HepG2 (cell line): Measurements from ENCODE around the gene HTATIP2. TPM values are rescaled to one million over a fixed set of nuclear protein-coding genes. Genes with fewer than 3 reads are reported as not detected.

ENCODE experiments used
- ATAC-seq: fragments of 200-7000 bp; cut with Tn5 transposase; 3 replicates; pipeline ENCODE4 v1.9.1; 2020; ENCODE audit warnings: mild to moderate bottlenecking, moderate library complexity
- BruUV-seq: library from RNA; stranded (reverse); fragments of 400-500 nt; replicated peaks from 2 replicates; lab custom pipeline; 2021; lab: Mats Ljungman, UMichigan
- CTCF ChIA-PET: fragments of 300-600 bp; formaldehyde crosslinking; extraction: SDS; loops from one replicate; lab custom pipeline; 2021; ENCODE audit warnings: low total read pairs, inconsistent platforms, low intra/inter-chr PET ratio; lab: Yijun Ruan, JAX
- POLR2A ChIA-PET: fragments of 350-600 bp; sonication (Branson Sonifier 250); formaldehyde crosslinking; loops from one replicate; lab custom pipeline; 2020; ENCODE audit warnings: antibody characterized with exemption, inconsistent platforms; lab: Yijun Ruan, JAX
- DNase-seq: peaks from one replicate; pipeline ENCODE4 v3.0.0-alpha.2; 2015; ENCODE audit warnings: low spot score
- FAIRE-seq: peaks from 3 replicates; lab custom pipeline; 2011; peaks lifted over from hg19 to GRCh38; lab: Jason Lieb, UNC
- H2AFZ ChIP-seq: one replicate; pipeline ENCODE4 v1.6.1; 2011; ENCODE audit warnings: low read length, inconsistent platforms
- H3K27ac ChIP-seq: fragments of 300-600 bp; 3 replicates; pipeline ENCODE4 v1.8.0; 2011; ENCODE audit warnings: mixed run types, mild to moderate bottlenecking, mixed read lengths, low read length, inconsistent platforms; ENCODE audit not compliant: insufficient read depth; ENCODE audit errors: extremely low read length
- H3K27me3 ChIP-seq, 2 experiments: fragments of 200-600 bp in 1 of 2; 2 replicates in 1 of 2; 3 replicates in 1 of 2; pipeline versions ENCODE4 v1.6.0 to v1.8.0; 2011; ENCODE audit warnings: low read length in 2 of 2, mild to moderate bottlenecking in 2 of 2, moderate library complexity in 2 of 2, inconsistent platforms in 1 of 2; ENCODE audit not compliant: insufficient read depth in 2 of 2, control insufficient read depth in 1 of 2
- H3K36me3 ChIP-seq, 2 experiments: fragments of 200-600 bp in 1 of 2; replicated peaks in 1 of 2; 2 replicates in 1 of 2; 3 replicates in 1 of 2; pipeline versions ENCODE4 v1.5.1 to v1.8.0; 2011; ENCODE audit warnings: low read length in 2 of 2, inconsistent platforms in 1 of 2; ENCODE audit not compliant: insufficient read depth in 2 of 2, control insufficient read depth in 1 of 2
- H3K4me1 ChIP-seq: 2 replicates; pipeline ENCODE4 v1.5.1; 2012; ENCODE audit warnings: low read length, inconsistent platforms; ENCODE audit not compliant: insufficient read depth
- H3K4me2 ChIP-seq: 2 replicates; pipeline ENCODE4 v1.6.0; 2011; ENCODE audit warnings: low read depth, low read length, inconsistent platforms
- H3K4me3 ChIP-seq, 3 experiments: fragments of 200-600 bp in 1 of 3; sonication (generic), shearing (Covaris generic) in 1 of 3; replicated peaks in 1 of 3; 2 replicates each; pipeline ENCODE4 v1.5.1; 2011 to 2016; ENCODE audit warnings: low read length in 3 of 3, inconsistent platforms in 2 of 3, low read depth in 2 of 3, mild to moderate bottlenecking in 2 of 3, control low read depth in 1 of 3, mixed read lengths in 1 of 3; ENCODE audit not compliant: insufficient read depth in 1 of 3
- H3K79me2 ChIP-seq: one replicate; pipeline ENCODE4 v1.6.1; 2011; ENCODE audit warnings: low read length, inconsistent platforms; ENCODE audit not compliant: insufficient read depth
- H3K9ac ChIP-seq: 2 replicates; pipeline ENCODE4 v1.6.0; 2011; ENCODE audit warnings: mild to moderate bottlenecking, low read depth, low read length, inconsistent platforms; ENCODE audit not compliant: insufficient read depth
- H3K9me3 ChIP-seq: 2 replicates; pipeline ENCODE4 v1.5.1; 2012; ENCODE audit warnings: mild to moderate bottlenecking, low read length
- H4K20me1 ChIP-seq: 2 replicates; pipeline ENCODE4 v1.6.0; 2011; ENCODE audit warnings: inconsistent platforms, mild to moderate bottlenecking, low read length, moderate library complexity; ENCODE audit not compliant: insufficient read depth
- CTCF ChIP-seq: sonication (generic); formaldehyde crosslinking; IDR thresholded peaks from 2 replicates; pipeline ENCODE4 v1.5.0; 2020; ENCODE audit warnings: mild to moderate bottlenecking, missing genetic modification reagents, moderate library complexity
- KLF13 ChIP-seq: sonication (generic); formaldehyde crosslinking; IDR thresholded peaks from 2 replicates; pipeline ENCODE4 v1.4.0; 2020; ENCODE audit warnings: mild to moderate bottlenecking, missing genetic modification reagents
- POLR2G ChIP-seq: fragments of 200-400 bp; formaldehyde crosslinking; IDR thresholded peaks from 2 replicates; pipeline ENCODE4 v1.6.1; 2018; ENCODE audit warnings: mild to moderate bottlenecking, low read depth, low read length, moderate library complexity
- SETDB1 ChIP-seq: sonication (generic); formaldehyde crosslinking; IDR thresholded peaks from 2 replicates; pipeline ENCODE4 v1.5.1; 2020; ENCODE audit warnings: missing genetic modification reagents, mild to moderate bottlenecking, borderline replicate concordance
- SMC3 ChIP-seq: IDR thresholded peaks from 2 replicates; pipeline ENCODE4 v1.6.1; 2011; ENCODE audit warnings: low read length, improper control_type of control experiment
- STAG1 ChIP-seq: sonication (generic); formaldehyde crosslinking; IDR thresholded peaks from 2 replicates; pipeline ENCODE4 v1.4.0; 2020; ENCODE audit warnings: missing genetic modification reagents
- ZBTB8A ChIP-seq: sonication (generic); formaldehyde crosslinking; IDR thresholded peaks from 2 replicates; pipeline ENCODE4 v1.4.0; 2020; ENCODE audit warnings: mild to moderate bottlenecking, low read depth, missing genetic modification reagents, borderline replicate concordance
- ZNF205 ChIP-seq: IDR thresholded peaks from 2 replicates; pipeline ENCODE4 v1.6.1; 2018; ENCODE audit warnings: missing biosample characterization, missing genetic modification reagents
- ZNF343 ChIP-seq: sonication (generic); formaldehyde crosslinking; IDR thresholded peaks from 2 replicates; pipeline ENCODE4 v1.4.0; 2020; ENCODE audit warnings: mild to moderate bottlenecking, missing genetic modification reagents
- ZNF7 ChIP-seq: IDR thresholded peaks from 2 replicates; pipeline ENCODE4 v1.6.1; 2016; ENCODE audit warnings: missing biosample characterization, missing genetic modification reagents
- WGBS: methylation state at CpG from one replicate; pipeline ENCODE4 v1.1.6; 2017; ENCODE audit warnings: low lambda C conversion rate; 5-methylcytosine and 5-hydroxymethylcytosine counted together
- in situ Hi-C: cut with HindIII; loops from 2 replicates; pipeline ENCODE4 v1.10.0; 2017; ENCODE audit warnings: low pct_unique_long_range_greater_than_20kb; ENCODE audit not compliant: extremely low pct_ligation_motif_present
- intact Hi-C: fragments of 100-400 bp; cut with micrococcal nuclease; formaldehyde crosslinking; loops from one replicate; pipeline ENCODE4 v1.10.0; 2022; ENCODE audit not compliant: unreplicated experiment
- polyA plus RNA-seq, 8 experiments: library from polyadenylated mRNA; depleted of rRNA in 3 of 8; stranded (reverse) in 7 of 8; unstranded in 1 of 8; fragments of >200 nt; fragmentation: Illumina TruSeq in 4 of 8; extraction: Trizol in 4 of 8; gene quantifications; 2 replicates each; pipeline versions ENCODE4 v1.2.1 to v1.2.3, GENCODE V29; 2011 to 2016; ENCODE audit warnings: low read depth in 4 of 8, missing spikeins in 1 of 8, mixed read lengths in 1 of 8; ENCODE audit not compliant: insufficient read depth in 1 of 8
- total RNA-seq, 5 experiments: library from RNA; depleted of rRNA; stranded (reverse); fragments of >200 nt; fragmentation: Illumina TruSeq; extraction: Trizol; gene quantifications; 2 replicates each; pipeline ENCODE4 v1.2.3, GENCODE V29; 2016; ENCODE audit warnings: low read depth in 1 of 5

Gene HTATIP2
- total and polyA plus RNA-seq, 2 of the 13 experiments (the other 11 are each of a cell fraction or from before 2014, with no cell fraction given): not detected

DNA sequence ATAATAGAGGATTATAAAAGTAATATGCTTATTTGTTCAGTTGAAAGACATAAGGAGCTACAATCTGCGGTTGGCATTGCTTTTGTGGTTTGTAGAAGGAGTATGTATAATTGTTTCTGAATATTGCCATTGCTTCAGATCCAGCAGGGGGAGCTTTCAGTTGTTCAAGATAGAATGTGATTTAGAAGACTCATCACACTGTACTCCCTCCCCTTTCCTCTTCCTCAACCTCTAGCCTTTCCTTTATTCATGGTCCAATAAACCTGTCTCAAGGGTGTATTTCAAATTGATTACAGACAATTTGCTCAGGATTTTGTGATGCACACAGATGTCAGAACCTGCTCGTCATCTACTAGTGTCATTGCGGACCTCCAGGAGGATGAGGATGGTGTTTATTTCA is 33.8 kb downstream of the HTATIP2 start:
- Histone ChIP-seq H3K79me2 (no peaks in the 10 kb centered on the region), H4K20me1 (no peaks in the 10 kb centered on the region), H3K27ac (no peak overlapping the region), H3K4me1 (no peaks in the 10 kb centered on the region), H3K27me3 (no peaks in the 10 kb centered on the region), H3K4me2 (no peak overlapping the region), H3K4me3 (no peak overlapping the region), H3K9me3 (no peaks in the 10 kb centered on the region), H3K9ac (no peak overlapping the region), H2AFZ (no peak overlapping the region), H3K36me3 (peaks cover 2 to 18% of the 10 kb centered on the region in 2 experiments; a peak in 4 of 5 replicates)
- FAIRE-seq (peak; percentile 49), ATAC-seq (peak; percentile 85), DNase-seq (peak; percentile 35)
- in situ Hi-C loops: no loop called here
- TF ChIP-seq ZBTB8A (CRISPR knock-in tag) (no peak), STAG1 (CRISPR knock-in tag) (peak; percentile 20; the same call in 1 of the 2 replicates), ZNF7 (CRISPR knock-in tag) (no peak), KLF13 (CRISPR knock-in tag) (no peak), CTCF (CRISPR knock-in tag) (peak; percentile 57), SMC3 (peak; percentile 62), POLR2G (no peak), ZNF343 (no peak), SETDB1 (no peak), ZNF205 (CRISPR knock-in tag) (no peak)
- ChIA-PET POLR2A (no interaction called here), CTCF (interaction anchor here (1.9 kb wide), 1 partner anchor 212 kb away, joined by 14 read pairs; no protein-coding TSS in a partner anchor)
- BruUV-seq: no TSS peak
- intact Hi-C loops: loop anchor here (1.0 to 5.0 kb wide), 3 partner anchors 46 to 213 kb away; no protein-coding TSS in a partner anchor
- WGBS: 90% methylated on average over 3 of the region's 3 CpGs
